HEK293T (cell line): ENCODE data around the gene DDX56.

Experiments used
- CTCF ChIA-PET: fragments of 350-600 bp; formaldehyde crosslinking; extraction: SDS; loops from one replicate; lab custom pipeline; 2021; ENCODE audit warnings: antibody characterized with exemption, inconsistent platforms; lab: Yijun Ruan, JAX
- POLR2A ChIA-PET: fragments of 350-600 bp; formaldehyde crosslinking; extraction: SDS; loops from one replicate; lab custom pipeline; 2020; ENCODE audit warnings: antibody characterized with exemption, inconsistent platforms; lab: Yijun Ruan, JAX
- DNase-seq: peaks from one replicate; pipeline ENCODE4 v3.0.0; 2012; ENCODE audit warnings: mixed read lengths; ENCODE audit errors: extremely low spot score
- ARNT ChIP-seq: fragments of 450-650 bp; IDR thresholded peaks from 2 replicates; pipeline ENCODE4 v1.6.1; 2017; ENCODE audit warnings: mild to moderate bottlenecking
- BHLHE40 ChIP-seq: fragments of 450-650 bp; IDR thresholded peaks from 2 replicates; pipeline ENCODE4 v1.6.1; 2016; ENCODE audit warnings: mild to moderate bottlenecking, moderate library complexity, borderline replicate concordance
- CTBP1 ChIP-seq: fragments of 450-650 bp; IDR thresholded peaks from 2 replicates; pipeline ENCODE4 v1.6.1; 2016; ENCODE audit warnings: borderline replicate concordance
- ELF4 ChIP-seq: fragments of 450-650 bp; IDR thresholded peaks from 2 replicates; pipeline ENCODE4 v1.6.1; 2017; ENCODE audit warnings: antibody characterized with exemption
- FOXA1 ChIP-seq: fragments of 450-650 bp; IDR thresholded peaks from 2 replicates; pipeline ENCODE4 v1.6.1; 2016; ENCODE audit warnings: mild to moderate bottlenecking
- FOXK2 ChIP-seq: fragments of 450-650 bp; IDR thresholded peaks from 2 replicates; pipeline ENCODE4 v1.6.1; 2016; ENCODE audit warnings: mild to moderate bottlenecking
- FOXM1 ChIP-seq: fragments of 450-650 bp; IDR thresholded peaks from 2 replicates; pipeline ENCODE4 v1.6.1; 2017; ENCODE audit warnings: mild to moderate bottlenecking, borderline replicate concordance
- HDGF ChIP-seq: fragments of 450-650 bp; IDR thresholded peaks from 2 replicates; pipeline ENCODE4 v1.6.1; 2017; ENCODE audit warnings: antibody characterized with exemption, borderline replicate concordance
- L3MBTL2 ChIP-seq: fragments of 450-650 bp; conservative IDR thresholded peaks from 2 replicates; pipeline ENCODE4 v1.6.1; 2016; ENCODE audit warnings: mild to moderate bottlenecking
- LEF1 ChIP-seq: fragments of 450-650 bp; IDR thresholded peaks from 2 replicates; pipeline ENCODE4 v1.6.1; 2017; ENCODE audit warnings: mild to moderate bottlenecking, borderline replicate concordance
- NFRKB ChIP-seq: fragments of 450-650 bp; IDR thresholded peaks from 2 replicates; pipeline ENCODE4 v1.6.1; 2016; ENCODE audit warnings: mild to moderate bottlenecking, moderate library complexity
- PKNOX1 ChIP-seq: fragments of 450-650 bp; IDR thresholded peaks from 2 replicates; pipeline ENCODE4 v1.6.1; 2016
- SP1 ChIP-seq: fragments of 450-650 bp; IDR thresholded peaks from 2 replicates; pipeline ENCODE4 v1.6.1; 2017
- SUZ12 ChIP-seq: fragments of 450-650 bp; IDR thresholded peaks from 2 replicates; pipeline ENCODE4 v1.6.1; 2016; ENCODE audit warnings: mild to moderate bottlenecking
- TARDBP ChIP-seq: fragments of 450-650 bp; IDR thresholded peaks from 2 replicates; pipeline ENCODE4 v1.6.1; 2016
- ZNF384 ChIP-seq: fragments of 450-650 bp; IDR thresholded peaks from 2 replicates; pipeline ENCODE4 v1.6.1; 2016

Gene DDX56

GRCh38 chr7:44549457-44549856, 24.3 kb downstream of the DDX56 start:
- ChIA-PET CTCF (no interaction called here), POLR2A (no interaction called here)
- no peak for DNase-seq
- TF ChIP-seq FOXK2 (no peak), CTBP1 (no peak), ARNT (no peak), SUZ12 (no peak), L3MBTL2 (no peak), NFRKB (no peak), FOXA1 (no peak), SP1 (no peak), LEF1 (no peak), BHLHE40 (no peak), PKNOX1 (no peak), ZNF384 (no peak), HDGF (no peak), TARDBP (no peak), ELF4 (no peak), FOXM1 (no peak)

GRCh38 chr7:44548893-44549292, 24.8 kb downstream of the DDX56 start:
- no peak for TF ChIP-seq SP1
- ChIA-PET POLR2A (interaction anchor here (1.4 kb wide), 1 partner anchor 17 kb away, joined by 3 read pairs; no protein-coding TSS in a partner anchor), CTCF (no interaction called here)
- DNase-seq = no peak

GRCh38 chr7:44547536-44548231, 26.0 kb downstream of the DDX56 start:
- no peak for DNase-seq
- CTCF ChIA-PET = interaction anchor here (0.6 to 1.2 kb wide), 3 partner anchors 13 to 251 kb away, joined by 4 to 10 read pairs (median 5); no protein-coding TSS in a partner anchor
- TF ChIP-seq HDGF = no peak
- TF ChIP-seq L3MBTL2 = no peak
- no peak for TF ChIP-seq BHLHE40
- no peak for TF ChIP-seq FOXA1
- TF ChIP-seq NFRKB = no peak
- POLR2A ChIA-PET = interaction anchor here (0.7 to 1.4 kb wide), 3 partner anchors 18 to 393 kb away, joined by 3 read pairs; no protein-coding TSS in a partner anchor

DNA sequence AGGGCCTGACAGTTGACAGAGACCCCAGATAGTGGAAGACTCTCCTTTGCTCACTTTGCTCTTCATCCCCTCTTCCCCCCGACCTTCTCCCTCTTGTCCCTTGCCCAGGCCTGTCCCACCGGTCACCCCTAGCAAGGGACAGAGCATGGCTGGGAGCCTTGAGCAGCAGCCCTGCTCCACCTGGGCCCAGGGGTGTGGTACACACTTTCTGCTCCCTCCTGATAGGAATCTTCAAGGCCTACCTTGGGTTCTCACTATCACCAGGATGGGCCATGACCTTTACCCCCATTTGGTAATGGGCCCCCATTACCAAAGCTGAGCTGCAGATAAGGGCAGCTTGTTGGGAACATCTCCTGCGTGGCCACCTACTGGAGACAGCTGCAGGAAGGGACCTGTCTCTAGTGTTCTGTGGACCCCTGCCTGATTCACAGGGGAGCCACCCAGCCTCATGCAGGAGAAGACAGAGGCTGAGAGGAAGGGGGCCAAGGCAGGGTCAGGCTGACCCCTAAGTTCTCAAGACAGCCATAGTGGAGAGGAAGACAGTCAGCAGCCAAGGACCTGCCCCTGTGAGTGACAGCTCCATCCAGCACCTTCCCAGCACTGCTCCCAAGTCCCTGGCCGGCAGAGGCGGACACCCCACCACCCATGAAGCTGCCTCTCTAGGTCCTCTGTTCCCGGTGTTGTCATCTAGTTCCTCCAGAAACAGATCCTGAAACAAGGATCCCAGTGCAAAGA, 31.7 kb downstream of the DDX56 start:
- ChIA-PET CTCF (no interaction called here), POLR2A (interaction anchor here (2.7 kb wide), 1 partner anchor 32 kb away, joined by 9 read pairs; the partner anchor contains the start of gene DDX56)

DNA sequence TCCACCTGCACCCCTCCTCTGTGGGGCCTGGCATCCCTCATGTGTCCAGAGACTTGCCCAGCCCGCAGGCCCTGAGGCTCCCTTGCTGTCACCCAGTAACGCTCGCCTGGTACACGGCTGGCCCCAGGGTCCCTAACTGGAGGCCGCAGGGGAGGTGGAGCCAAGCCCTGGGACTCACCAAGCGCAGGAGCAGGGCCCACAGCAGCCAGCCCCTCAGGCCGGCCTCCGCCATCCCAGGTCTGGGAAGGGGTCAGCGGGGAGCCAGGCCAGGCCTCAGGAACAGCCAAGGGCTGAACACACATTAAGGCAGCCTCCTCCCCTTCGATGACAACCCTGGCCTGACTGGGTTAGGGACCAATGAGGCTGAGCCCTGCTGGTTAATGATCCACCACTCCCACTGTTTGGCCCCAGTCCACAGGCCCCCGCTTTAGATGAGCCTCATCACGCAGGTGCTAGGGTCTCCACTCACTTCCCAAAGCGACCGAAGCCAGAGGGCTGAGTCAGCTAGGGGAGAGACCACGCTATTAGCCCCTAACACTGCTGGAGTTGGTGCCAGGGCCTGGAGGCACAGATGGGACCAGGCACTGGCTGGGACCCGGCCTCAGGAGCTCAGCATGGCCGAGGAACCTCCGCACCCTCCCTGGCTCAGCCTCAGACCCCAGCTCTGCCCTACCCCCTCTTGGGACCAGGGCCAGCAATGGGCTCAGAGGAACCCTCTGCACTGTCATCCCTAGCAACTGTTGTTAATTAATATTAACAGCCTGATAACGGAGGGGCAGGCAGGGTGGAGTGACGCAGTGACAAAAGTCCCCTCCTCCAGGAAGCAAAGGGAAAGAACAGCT, 32.5 kb downstream of the DDX56 start, which contains the start of gene NPC1L1:
Gene NPC1L1, minus strand, starts transcription at position 303 of the 842 bp plus-strand sequence. Its CDS starts 71 bp downstream, at position 232.
- TF ChIP-seq PKNOX1 (no peak), SUZ12 (no peak), L3MBTL2 (no peak), NFRKB (no peak), FOXA1 (no peak), TARDBP (no peak), LEF1 (no peak), FOXM1 (no peak)
- no peak for DNase-seq
- ChIA-PET POLR2A (interaction anchor here (2.7 kb wide), 1 partner anchor 33 kb away, joined by 9 read pairs; the partner anchor contains the start of gene DDX56), CTCF (no interaction called here)

More for the DNA sequence above, 31.7 kb downstream of the DDX56 start:
- TF ChIP-seq ARNT = no peak
- no peak for TF ChIP-seq FOXA1
- TF ChIP-seq FOXM1 = no peak
- no peak for TF ChIP-seq HDGF
- TF ChIP-seq SUZ12 = no peak
- no peak for TF ChIP-seq ELF4
- no peak for TF ChIP-seq SP1
- TF ChIP-seq TARDBP = no peak
- no peak for TF ChIP-seq BHLHE40
- no peak for TF ChIP-seq CTBP1
- TF ChIP-seq L3MBTL2 = no peak
- no peak for TF ChIP-seq NFRKB
- TF ChIP-seq LEF1 = no peak
- TF ChIP-seq PKNOX1 = no peak
- no peak for TF ChIP-seq FOXK2
- no peak for TF ChIP-seq ZNF384
- no peak for DNase-seq
